ENCODE data around the gene SIGLEC1.

The SIGLEC1 gene

DNA sequence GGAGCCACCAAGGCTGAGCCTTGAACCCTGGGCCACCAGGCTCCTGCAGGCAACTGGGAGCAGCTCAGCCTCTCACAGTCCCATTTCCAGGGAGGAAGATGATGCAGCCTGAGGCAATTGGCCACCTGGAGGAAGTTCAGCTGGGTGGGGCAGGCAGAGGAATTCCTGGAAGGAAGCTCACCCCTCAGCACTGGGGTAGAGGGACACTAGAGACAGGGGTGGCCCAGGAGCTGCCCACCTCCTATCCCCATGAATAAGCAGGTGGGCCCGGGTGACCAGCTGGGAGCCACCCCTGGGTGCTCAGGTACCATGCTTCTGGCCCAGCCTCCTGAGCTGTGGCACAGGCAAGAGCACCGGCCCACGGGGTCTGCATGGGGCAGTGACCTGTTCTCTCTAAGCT lies 16.5 kb upstream of the SIGLEC1 start:
- no peak for DNase-seq (ENCODE audit: low read depth in 1 of 2, low spot score in 1 of 2)

DNA sequence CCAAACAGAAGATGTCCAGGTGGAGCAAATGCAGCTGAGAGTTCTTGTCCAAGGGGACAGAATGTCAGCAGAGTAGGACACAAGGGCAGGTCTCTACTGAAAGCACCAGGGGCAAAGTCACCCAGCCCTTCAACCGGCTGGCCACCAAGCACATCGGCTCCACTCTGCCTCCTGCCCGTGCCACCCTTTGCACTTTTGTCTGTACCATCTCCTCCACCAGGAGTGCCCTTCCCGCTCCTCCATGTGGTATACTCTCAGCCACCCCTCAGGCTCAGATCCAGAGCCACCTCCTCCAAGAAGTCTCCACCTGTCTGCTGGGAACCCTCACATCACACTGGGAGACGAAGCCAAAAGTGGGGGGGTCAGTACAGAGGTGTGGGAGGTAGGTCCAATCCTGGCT lies 16.0 kb upstream of the SIGLEC1 start:
- DNase-seq (ENCODE audit: low read depth in 1 of 2, low spot score in 1 of 2): no peak

DNA sequence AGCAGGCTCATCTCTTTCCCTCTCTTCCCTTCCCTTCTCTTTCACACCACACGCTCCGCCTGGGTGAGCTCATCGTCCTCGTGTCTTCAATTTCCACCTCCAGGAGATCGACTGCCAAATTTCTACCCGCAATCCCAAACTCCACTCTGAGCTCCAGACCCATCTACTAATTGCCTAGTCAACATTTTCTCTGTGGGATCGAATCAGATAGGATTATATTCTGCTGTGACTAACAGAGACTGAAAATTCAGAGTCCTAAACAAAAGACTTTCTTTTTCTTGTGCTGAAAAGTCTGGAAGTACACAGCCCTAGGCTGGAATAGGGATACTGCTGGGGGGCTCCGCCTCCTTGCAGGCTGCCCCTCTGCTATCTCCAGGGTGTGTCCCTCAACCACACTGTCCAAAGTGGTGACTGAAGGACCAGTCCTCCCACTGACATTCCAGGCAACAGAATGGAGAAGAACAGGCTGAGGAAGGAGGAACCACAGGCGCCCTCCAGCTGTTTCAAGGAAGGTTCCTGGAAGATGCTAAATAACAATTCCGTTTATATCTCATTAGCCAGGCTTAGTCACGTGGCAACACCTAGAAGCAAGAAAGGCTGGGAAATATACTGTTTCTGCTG lies 15.1 kb upstream of the SIGLEC1 start:
- DNase-seq (ENCODE audit: low read depth in 1 of 2, low spot score in 1 of 2): no peak

DNA sequence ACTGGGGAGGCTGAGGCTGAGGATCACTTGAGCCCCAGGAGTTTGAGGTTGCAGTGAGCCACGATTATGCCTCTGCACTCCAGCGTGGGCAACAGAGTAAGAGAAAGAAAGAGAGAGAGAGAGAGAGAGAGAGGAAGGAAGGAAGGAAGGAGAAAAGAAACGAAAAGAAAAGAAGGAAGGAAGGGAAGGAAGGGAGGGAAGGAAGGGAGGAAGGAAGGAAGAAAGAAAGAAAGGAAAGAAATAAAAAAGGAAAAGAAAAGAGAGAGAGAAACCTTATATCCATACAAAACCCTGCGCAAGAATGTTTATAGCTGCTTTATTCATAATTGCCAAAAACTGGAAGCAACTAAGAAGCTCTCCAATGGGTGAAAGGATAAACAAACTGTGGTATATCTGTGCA lies 12.0 kb upstream of the SIGLEC1 start:
- DNase-seq (ENCODE audit: low read depth in 1 of 2, low spot score in 1 of 2): no peak

DNA sequence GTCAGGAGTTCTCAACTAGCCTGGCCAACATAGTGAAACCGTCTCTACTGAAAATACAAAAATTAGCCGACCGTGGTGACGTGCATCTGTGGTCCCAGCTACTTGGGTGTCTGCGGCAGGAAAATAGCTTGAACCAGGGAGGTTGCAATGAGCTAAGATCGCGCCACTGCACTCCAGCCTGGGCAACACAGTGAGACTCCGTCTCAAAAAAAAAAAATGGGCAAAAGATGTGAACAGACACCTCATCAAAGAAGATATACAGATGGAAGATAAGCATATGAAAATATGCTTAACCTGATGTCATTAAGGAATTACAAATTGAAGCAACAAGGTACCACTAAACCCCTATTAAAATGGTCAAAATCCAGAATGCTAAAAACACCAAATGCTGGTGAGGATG lies 10.9 kb upstream of the SIGLEC1 start:
- no peak for DNase-seq (ENCODE audit: low read depth in 1 of 2, low spot score in 1 of 2)

DNA sequence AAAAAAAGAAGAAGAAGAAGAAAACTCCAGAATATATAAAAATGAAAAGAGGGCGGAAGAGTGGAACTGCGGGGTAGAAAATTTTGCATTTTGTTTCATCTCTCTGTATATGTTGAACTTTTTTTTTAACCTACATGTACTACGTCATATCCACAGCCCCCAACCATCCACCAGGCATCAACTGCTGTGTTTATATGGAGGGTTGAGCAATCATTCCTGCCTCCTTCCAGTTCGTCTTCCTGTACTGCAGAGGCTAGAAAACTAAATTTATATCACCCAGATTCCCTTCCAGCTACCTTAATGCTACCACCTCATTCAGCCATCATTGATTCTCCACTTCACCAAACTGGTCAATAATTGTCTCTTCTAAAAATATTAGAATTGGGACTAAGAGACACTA lies 9.5 kb upstream of the SIGLEC1 start:
- DNase-seq (ENCODE audit: low read depth in 1 of 2, low spot score in 1 of 2): no peak

DNA sequence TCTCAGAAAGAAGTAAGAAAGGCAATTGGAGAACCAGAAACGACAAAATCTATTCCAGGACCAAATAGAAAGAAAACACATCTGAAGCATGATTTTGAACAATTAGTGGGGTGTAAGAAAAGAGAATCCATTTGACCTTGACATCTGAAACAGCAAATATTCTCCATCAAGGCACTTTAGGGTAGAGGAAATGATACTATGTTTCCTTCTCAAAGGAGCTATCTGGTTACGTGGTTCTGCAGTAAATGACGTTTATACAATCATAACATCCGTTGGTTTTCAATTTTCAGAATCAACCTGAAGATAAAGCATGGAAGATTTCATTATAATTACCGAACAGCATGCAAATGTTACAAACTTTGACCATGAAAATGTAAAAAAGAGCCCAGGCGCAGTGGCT lies 8.2 kb upstream of the SIGLEC1 start:
- no peak for DNase-seq (ENCODE audit: low read depth in 1 of 2, low spot score in 1 of 2)

DNA sequence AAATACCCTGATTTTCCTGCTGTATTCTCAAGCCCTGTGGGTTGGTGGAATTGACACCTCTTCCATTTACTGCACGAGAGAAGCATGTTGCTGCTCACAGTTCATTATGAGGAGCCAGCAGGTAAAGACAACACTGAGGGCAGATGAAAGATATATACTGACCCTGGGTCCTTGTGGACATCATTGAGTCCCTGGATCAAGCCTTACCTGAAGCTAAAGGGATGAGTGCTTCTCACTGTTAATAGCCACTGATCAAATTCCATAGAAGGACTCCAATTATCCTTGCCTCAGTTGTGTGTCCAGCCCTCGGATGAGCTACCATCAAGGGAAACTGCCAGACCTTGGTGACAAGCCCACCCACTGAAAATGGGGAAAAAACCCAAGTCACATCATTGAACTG lies 7.7 kb upstream of the SIGLEC1 start:
- no peak for DNase-seq (ENCODE audit: low read depth in 1 of 2, low spot score in 1 of 2)

DNA sequence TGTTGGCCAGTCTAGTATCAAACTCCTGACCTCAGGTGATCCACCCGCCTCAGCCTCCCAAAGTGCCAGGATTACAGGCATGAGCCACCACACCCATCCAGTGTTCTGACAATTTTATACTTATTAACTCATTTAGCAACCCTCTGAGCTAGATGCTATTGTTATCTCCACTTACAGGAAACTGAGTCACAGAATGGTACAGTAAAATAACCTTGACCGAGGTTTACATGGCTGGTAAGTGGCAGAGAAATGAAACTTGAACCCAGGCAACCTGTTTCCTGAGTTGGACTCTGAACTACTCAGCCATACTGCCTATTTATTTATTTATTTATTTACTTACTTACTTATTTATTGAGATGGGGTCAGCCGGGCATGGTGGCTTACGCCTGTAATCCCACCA lies 6.6 kb upstream of the SIGLEC1 start:
- no peak for DNase-seq (ENCODE audit: low read depth in 1 of 2, low spot score in 1 of 2)

DNA sequence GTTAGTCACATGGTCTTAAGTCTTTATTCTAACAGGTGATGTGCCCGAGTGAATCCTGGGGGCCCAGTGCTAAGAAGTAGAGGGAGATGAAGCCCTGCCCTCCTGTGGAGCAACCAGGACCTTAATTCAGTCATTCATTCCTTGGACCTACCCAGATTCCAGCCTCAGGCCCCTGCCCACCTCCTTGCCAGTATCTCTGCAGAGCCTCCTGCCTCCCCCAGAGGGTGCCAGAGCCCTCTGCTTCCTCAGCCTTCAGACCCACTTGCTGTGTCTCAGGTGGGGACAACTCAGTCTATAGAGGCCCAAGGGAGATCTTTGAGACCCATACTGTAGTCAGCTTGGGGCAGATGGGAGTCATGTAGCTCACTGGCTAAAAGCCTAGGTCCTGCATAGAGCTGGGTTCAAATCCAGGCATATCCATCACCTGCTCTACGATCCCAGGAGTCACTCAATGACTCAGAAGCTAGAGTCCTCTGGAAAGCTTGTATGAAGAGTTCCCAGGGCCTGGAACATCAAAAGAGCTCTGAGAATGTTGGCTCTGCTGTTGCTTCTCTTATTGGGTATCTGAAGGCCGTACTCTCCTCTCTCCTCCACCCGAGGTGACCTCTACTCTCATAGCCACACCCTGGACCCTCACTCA lies 3.9 kb upstream of the SIGLEC1 start:
- DNase-seq (ENCODE audit: low read depth in 1 of 2, low spot score in 1 of 2): no peak

DNA sequence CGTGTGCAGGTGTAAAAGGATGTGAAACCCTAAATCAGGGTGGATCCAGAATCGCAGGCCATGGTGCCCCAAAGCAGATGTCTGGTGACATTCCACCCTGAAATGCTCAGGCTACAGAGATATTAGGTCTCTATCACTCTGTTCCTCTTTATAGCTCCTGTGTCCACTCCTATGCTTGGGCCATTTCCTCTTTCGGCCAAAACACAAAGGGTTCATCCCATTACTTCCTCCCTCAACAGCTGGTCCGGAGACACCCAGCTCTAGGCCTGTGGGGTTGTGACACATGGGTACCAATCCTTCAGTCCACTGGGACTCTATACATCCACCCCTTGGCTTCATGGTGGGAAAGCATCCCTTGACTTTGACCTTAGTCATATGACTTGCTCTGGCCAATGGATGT lies 1.7 kb upstream of the SIGLEC1 start:
- no peak for DNase-seq (ENCODE audit: low read depth in 1 of 2, low spot score in 1 of 2)

DNA sequence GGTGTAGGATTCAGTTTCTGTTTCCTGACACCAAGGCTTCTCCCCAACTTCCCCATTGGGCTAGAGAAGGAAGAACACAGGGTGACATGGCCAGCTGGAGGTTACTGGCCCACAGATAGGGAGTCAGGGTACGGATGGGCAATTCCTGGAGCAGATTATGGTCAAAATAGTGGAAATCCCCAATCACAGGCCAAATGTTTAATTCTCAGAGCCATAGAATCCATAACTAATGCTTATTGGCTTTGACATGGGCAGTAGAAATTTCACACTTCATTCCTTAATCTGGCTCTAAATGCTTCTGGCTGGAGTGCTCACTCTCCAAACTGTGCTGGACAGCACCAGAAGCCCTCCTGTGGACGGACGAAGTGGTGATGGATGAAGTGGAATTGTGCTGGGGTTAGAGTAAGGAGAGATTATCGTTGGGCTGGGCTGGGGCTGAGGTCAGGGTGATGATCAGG lies 887 bp downstream of the SIGLEC1 start:
- DNase-seq (ENCODE audit: low read depth in 1 of 2, low spot score in 1 of 2): no peak

DNA sequence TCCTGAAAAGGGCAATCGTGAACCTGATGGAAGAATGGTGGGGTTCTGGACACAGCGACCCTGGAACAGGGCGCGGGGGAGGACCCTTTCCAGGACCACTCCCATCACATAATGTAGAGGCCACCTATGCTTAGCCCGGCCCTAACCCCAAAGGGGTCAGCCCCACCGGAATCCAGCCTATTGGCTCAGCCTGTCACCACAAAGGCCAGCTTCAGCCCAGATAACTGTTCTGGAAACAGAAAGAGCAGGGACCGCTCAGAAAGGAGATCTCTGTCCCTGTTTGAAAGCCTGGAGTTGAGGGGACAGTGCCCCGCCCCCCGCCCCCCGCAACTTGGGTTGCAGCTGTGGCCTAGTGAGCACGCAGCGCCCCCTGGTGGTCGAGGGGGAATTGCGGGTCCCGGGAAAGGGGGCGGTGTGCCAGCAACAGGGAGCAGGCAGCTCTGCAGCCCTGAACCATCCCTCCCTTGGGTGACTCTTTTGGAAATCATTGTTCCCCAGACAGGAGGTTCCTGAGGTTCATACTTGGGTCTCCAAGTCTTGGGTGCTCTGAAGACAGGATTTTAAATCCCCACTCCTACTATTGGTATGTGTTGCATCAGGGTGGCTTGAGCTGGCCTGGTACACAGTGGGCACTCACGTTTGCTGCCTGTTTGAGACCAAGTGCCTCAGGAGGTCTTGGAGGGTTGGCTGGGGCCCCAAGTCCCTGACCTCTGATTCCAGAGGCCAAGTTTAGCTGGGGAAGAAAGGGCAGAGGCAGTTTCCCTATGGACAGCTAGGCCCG lies 1.5 kb downstream of the SIGLEC1 start:
- DNase-seq (ENCODE audit: low read depth in 1 of 2, low spot score in 1 of 2): peak; percentile 54 to 58

DNA sequence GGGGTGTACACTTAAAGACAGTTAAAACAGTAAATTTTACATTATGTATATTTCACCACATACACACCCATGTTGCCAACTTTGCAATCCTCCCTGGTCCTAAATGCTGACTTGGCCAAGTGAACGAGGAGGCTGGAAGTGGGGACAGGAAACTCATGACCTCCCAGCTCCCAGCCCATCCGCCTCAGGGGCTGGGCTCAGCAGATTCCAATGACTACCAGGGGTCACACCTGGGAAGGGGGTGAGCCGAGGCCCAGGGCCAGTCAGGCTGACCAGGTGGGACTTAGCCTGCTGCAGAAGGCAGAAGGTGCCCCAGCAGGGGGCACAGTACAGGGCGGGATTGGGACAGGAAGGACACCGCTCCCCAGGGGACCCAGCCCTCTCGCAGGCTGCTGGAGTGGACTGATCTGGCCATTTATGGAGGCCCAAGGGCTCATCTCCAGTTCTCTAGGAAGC lies 2.4 kb downstream of the SIGLEC1 start:
- no peak for DNase-seq (ENCODE audit: low read depth in 1 of 2, low spot score in 1 of 2)

DNA sequence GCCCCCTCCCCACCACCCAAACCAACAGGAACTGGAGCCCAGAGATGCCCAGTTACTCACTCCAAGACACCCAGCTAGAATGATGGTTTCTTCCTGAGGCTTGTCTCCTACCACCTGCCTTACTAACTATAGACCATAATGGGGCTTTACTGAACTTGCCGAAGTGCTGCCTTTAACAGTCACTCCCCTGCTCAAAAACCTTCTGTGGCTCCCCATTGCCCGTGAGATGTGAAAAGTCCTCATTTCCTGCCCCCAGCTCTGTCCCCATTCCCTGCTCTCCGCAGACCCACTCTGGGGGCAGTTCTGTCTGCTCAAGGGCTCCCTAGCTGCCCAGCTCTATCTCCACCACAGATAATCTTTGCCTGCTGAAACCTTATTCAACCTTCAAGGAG lies 4.9 kb downstream of the SIGLEC1 start:
- DNase-seq (ENCODE audit: low read depth in 1 of 2, low spot score in 1 of 2): no peak

DNA sequence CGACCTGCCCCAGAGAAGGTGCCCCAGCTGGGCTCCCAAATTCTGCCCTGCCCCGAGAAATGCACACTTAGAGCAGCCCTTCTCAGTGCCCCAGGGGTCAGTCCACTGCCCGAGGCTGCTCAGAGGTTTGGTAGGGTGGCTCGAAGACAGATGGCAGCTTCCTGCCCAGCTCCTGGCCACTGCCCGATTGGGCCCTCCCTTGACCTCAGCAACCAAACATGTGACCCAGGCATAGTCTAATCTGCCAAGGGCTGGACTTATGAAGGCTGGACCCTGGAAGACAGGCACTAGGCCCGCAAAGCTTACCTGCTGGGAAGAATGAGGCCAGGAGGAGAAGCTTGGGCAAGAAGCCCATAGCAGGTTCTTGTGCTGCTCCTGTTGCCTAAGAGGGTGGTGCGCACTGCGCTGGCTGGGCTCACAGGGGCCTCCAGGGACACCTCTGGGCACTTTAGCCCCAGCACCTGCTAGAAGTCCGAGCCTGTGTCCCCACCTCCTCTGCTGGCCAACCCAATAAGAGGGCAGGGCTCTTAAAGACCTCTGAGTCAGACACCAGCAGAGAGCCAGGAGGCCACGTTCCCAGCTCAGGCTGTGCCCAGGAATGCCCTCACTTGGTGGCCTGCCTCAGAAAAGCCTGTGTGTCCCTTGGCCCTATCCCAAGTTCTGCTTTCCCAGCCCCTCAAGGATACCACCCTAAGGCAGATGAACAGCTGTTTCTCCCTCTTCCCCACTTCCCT lies 5.5 kb downstream of the SIGLEC1 start:
- DNase-seq (ENCODE audit: low read depth in 1 of 2, low spot score in 1 of 2): no peak

DNA sequence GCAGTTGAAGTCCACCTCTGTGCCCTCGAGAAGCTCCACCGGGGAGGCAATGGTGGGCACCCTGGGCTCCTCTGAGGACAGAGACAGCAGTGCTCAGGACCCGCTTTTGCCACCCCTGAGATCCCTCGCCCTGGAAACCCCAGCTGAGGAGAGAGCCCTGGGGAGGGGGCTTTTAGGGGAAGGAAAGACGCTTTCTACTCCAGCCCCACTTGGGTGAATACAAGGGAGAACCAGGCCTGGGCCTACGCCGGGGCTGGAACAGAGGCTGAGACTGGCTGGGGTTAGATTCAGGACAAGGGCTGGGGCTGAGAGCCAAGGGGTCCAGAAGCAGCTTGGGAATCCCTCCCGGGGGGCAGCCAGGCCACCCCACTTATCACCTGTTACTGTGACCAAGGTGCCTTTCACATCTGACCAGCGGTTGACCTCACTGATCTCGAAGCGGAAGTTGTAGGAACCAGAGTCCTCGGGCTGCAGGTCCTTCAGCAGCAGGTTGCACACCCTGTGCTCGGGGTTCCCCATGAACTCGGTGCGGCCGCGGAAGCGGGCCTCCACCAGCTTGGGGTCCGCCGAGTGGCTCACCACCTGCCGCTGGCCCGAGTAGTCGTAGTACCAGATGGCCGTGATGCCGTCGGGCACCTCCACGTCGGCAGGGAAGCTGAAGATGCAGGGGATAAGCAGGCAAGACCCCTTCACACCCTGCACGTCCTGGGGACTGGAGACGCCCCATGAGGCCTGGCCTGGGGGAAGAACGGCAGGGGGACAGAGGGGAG lies 6.2 kb downstream of the SIGLEC1 start:
- DNase-seq (ENCODE audit: low read depth in 1 of 2, low spot score in 1 of 2): no peak

DNA sequence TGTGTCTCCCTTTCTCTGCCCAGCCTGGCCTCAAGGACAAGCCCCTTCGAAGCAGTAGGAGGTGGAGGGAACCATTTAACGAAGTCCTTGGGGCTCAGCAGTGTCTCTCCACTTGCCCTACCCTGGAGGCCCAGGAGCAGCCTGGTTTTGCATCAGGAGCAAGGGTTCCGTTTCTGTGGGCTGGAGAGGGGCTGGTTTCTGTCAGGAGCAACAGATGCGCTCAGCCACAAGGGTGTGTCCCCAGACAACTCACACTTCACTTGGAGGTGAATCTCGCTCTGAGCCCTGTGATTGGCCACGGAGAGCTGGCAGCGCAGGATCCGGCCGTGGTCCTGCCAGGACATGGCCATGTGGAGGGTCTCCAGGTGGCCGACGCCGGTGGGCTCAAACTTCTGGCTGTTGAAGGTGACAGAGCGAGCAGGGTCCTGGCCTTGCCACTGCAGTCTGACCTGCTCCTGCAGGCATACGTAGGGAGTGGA lies 6.9 kb downstream of the SIGLEC1 start:
- DNase-seq (ENCODE audit: low read depth in 1 of 2, low spot score in 1 of 2): no peak

DNA sequence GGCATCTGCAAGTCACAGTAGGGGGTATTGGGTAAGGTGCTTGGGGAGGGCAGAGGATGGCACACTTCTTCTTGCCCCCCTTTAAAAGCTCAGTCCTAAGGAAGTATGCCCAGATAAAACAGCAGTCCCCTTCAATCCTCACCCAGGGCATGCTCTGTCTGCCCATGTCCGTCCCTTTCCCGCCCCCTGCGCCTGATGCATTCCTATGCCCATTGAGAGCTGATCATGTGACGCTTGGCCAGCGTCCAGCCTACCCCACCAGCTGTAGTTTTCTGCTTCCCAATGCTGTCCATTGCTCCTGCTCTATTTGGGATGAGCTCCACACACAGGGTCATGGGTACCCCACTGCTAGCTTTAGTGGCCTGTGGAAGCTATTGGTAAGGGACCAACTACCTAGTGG lies 8.3 kb downstream of the SIGLEC1 start:
- DNase-seq (ENCODE audit: low read depth in 1 of 2, low spot score in 1 of 2): no peak

DNA sequence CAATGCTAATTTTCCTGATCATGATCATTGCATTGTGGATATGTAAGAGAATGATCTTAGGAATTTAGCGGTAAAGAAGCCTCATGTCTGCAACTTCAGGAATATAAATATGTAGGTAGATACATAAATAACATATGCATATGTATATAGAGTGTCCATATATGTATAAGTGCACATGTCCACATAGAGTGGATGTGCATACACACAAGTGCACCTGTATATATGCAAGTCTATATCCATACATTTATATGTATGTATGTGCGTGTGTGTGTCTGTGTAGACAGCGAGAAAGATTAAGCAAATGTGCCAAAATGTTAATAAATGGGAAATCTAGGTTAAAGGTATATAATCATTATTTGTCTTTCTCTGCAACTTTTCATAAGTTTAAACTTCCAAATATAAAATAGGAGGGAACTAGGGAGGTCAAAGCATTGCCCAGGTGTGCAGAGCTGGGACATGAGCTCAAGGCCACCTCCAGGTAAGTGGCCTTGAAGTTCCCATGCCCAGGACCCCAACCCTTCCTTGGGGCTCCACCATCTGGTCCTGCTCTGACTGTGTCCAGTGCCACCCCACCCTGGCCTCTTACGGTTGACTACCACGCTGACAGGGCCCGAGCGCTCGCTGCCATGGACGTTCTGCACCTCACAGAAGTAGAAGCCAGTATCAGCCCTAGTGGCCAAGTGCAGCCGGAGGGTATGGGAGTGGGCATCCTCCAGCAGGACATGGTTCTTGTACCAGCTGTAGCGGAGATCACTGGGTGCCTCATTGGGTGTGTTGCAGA lies 9.6 kb downstream of the SIGLEC1 start:
- DNase-seq (ENCODE audit: low read depth in 1 of 2, low spot score in 1 of 2): no peak

Data from activated CD4-positive, alpha-beta T cell treated with anti-CD3 and anti-CD28 coated beads, Interleukin-2, amount 50 U/mL, for 24 hours (primary cell).